Nephron progenitor cell (in vitro differentiated cells): ENCODE results near the gene NAT14.

Source experiments
- DNase-seq: peaks from one replicate; pipeline ENCODE4 v3.0.0; 2021
- H3K27ac Mint-ChIP-seq: 2 replicates; pipeline ENCODE4 v1.8.0; 2021; ENCODE audit warnings: mild to moderate bottlenecking, moderate library complexity, mixed read lengths
- H3K27me3 Mint-ChIP-seq: 2 replicates; pipeline ENCODE4 v1.8.0; 2021; ENCODE audit warnings: mild to moderate bottlenecking, low read depth, mixed read lengths; ENCODE audit not compliant: poor library complexity
- H3K36me3 Mint-ChIP-seq: 2 replicates; pipeline ENCODE4 v1.8.0; 2021; ENCODE audit warnings: low read depth, mixed read lengths
- H3K4me1 Mint-ChIP-seq: 2 replicates; pipeline ENCODE4 v1.8.0; 2021; ENCODE audit warnings: mixed read lengths
- H3K4me3 Mint-ChIP-seq: 2 replicates; pipeline ENCODE4 v1.8.0; 2021; ENCODE audit warnings: mild to moderate bottlenecking, moderate library complexity, mixed read lengths
- H3K9me3 Mint-ChIP-seq: 2 replicates; pipeline ENCODE4 v1.8.0; 2021; ENCODE audit warnings: mild to moderate bottlenecking, moderate library complexity, mixed read lengths
- CTCF ChIP-seq: fragments of 200-600 bp; sonication (generic); IDR thresholded peaks from 2 replicates; pipeline ENCODE4 v1.5.0; 2021; ENCODE audit warnings: antibody characterized with exemption

NAT14 gene

DNA sequence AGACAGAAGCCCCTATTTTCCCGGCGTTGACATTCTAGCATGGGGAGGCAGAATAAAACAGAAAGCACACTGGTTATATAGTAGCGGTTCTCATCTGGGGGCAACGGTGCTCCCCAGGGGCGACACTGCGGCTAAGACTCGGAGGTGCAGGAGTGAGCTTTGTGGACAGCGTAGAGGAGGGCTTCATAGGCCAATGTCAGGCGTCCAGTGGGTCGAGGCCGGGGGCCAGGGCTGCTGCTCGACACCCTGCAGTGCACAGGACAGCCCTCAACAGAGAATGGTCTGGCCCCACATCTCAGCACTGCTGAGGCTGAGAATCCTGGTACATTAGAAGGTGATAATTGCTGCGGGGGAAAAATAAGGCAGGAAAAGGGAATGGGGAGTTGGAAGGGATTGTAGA, 7.1 kb upstream of the NAT14 start:
- H3K27me3 Mint-ChIP-seq: no peaks in the 10 kb centered on the region
- peaks cover 7% of the 10 kb centered on the region for H3K36me3 Mint-ChIP-seq
- DNase-seq: no peak
- H3K9me3 Mint-ChIP-seq: no peaks in the 10 kb centered on the region
- H3K4me1 Mint-ChIP-seq: peaks cover 66% of the 10 kb centered on the region
- H3K4me3 Mint-ChIP-seq: peak overlapping the region; percentile 90
- no peak for TF ChIP-seq CTCF
- H3K27ac Mint-ChIP-seq: peak overlapping the region; percentile 45

DNA sequence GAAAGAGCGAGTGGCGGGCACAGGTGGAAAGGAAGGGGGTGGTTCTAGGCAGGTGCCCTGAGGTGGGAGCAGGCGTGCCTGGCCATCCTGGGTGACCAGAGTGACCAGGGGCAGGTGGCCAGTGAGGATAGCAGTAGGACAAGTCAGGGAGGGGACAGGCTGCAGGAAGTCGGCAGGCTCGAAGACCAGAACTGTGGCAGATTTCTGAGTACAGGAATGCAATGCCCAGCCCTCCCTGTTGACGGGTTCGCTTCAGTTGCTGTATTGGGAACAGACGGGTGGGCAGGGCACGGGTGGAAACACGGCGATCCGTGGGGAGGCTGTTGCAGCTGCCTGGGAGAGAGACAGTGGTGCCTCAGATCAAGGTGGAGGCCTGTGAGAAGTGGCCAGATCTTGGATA, 6.6 kb upstream of the NAT14 start:
- Mint-ChIP-seq H3K27ac (peak overlapping the region; percentile 40), H3K9me3 (no peaks in the 10 kb centered on the region)
- no peak for DNase-seq

GRCh38 chr19:55479045-55479444, 5.9 kb upstream of the NAT14 start:
- H3K4me1 Mint-ChIP-seq: peaks cover 55% of the 10 kb centered on the region
- H3K27me3 Mint-ChIP-seq: no peaks in the 10 kb centered on the region
- peak overlapping the region; percentile 57 for H3K27ac Mint-ChIP-seq
- no peaks in the 10 kb centered on the region for H3K9me3 Mint-ChIP-seq
- no peak for DNase-seq
- TF ChIP-seq CTCF: no peak
- H3K36me3 Mint-ChIP-seq: peaks cover 7% of the 10 kb centered on the region
- H3K4me3 Mint-ChIP-seq: peak overlapping the region; percentile 90

More for the DNA sequence above, 6.6 kb upstream of the NAT14 start:
- peak overlapping the region; percentile 90 for H3K4me3 Mint-ChIP-seq
- peaks cover 62% of the 10 kb centered on the region for H3K4me1 Mint-ChIP-seq
- H3K36me3 Mint-ChIP-seq: peaks cover 7% of the 10 kb centered on the region
- no peaks in the 10 kb centered on the region for H3K27me3 Mint-ChIP-seq
- TF ChIP-seq CTCF: no peak

DNA sequence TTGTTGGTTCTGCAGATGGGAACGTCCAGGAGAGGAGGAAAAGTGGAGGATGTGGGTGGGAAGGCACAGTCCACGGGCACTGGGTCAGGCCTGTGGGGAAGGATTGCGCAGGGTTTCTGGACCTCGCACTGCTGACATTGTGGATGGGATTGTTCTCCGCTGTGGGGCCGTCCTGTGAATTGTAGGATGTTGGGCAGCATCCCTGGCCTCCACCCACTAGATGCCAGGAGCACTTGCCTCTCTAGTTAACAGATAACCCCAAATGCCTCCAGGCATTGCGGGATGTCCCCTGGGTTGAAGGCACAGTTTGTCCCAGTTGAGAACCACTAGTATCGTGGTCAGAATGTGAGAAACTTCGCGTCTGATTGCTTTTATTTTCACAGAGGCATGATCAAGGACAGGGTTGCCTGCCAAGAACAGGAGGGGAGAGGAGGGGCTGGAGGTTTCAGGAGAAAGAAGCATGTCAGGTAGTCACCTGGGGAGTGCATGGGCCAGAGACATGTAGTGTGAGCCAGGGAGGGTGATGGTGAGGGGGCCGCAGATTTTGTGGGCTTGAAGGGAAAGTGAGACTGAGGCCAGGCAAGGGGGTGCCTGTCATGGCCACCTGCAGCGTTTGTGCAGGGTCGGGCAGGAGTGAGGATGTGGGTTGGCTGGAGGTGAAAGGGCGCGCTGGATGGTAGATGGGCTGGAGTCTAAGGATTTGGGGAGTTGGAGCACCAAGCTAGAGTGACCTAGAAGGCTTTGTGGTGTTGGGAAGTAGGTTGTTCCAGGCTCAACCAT, 5.3 kb upstream of the NAT14 start:
- Mint-ChIP-seq H3K4me3 (peak overlapping the region; percentile 90), H3K27me3 (no peaks in the 10 kb centered on the region), H3K4me1 (peaks cover 50% of the 10 kb centered on the region), H3K9me3 (no peaks in the 10 kb centered on the region), H3K36me3 (peaks cover 7% of the 10 kb centered on the region), H3K27ac (peak overlapping the region; percentile 13)
- TF ChIP-seq CTCF: no peak
- DNase-seq: no peak

DNA sequence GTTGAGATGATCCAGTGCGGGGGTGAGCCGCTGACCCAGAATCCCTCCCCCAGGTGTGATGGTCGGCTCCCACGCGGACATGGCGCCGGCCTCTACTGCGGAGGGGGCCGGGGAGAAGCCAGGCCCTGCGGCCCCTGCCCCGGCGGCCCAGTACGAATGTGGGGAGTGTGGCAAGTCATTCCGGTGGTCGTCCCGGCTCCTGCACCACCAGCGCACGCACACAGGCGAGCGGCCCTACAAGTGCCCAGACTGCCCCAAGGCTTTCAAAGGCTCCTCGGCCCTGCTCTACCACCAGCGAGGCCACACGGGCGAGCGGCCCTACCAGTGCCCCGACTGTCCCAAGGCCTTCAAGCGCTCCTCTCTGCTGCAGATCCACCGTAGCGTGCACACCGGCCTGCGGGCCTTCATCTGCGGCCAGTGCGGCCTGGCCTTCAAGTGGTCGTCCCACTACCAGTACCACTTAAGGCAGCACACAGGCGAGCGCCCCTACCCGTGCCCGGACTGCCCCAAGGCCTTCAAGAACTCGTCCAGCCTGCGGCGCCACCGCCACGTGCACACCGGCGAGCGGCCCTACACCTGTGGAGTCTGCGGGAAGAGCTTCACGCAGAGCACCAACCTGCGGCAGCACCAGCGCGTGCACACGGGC, 3.7 kb upstream of the NAT14 start:
- peaks cover 49% of the 10 kb centered on the region for H3K4me1 Mint-ChIP-seq
- H3K27ac Mint-ChIP-seq: no peak overlapping the region
- H3K4me3 Mint-ChIP-seq: no peak overlapping the region
- no peak for DNase-seq
- no peak for TF ChIP-seq CTCF
- no peaks in the 10 kb centered on the region for H3K27me3 Mint-ChIP-seq
- H3K36me3 Mint-ChIP-seq: peaks cover 7% of the 10 kb centered on the region
- no peaks in the 10 kb centered on the region for H3K9me3 Mint-ChIP-seq

DNA sequence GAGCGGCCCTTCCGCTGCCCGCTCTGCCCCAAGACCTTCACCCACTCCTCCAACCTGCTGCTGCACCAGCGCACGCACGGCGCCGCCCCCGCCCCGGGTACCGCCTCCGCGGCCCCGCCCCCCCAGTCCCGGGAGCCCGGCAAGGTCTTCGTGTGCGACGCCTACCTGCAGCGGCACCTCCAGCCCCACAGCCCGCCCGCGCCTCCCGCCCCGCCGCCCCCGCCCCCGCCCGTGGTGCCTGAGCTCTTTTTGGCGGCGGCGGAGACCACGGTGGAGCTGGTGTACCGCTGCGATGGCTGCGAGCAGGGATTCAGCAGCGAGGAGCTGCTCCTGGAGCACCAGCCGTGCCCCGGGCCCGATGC, 3.2 kb upstream of the NAT14 start:
- no peak for TF ChIP-seq CTCF
- Mint-ChIP-seq H3K27me3 (no peaks in the 10 kb centered on the region), H3K9me3 (no peaks in the 10 kb centered on the region), H3K4me1 (peaks cover 51% of the 10 kb centered on the region), H3K4me3 (no peak overlapping the region), H3K36me3 (peaks cover 7% of the 10 kb centered on the region), H3K27ac (no peak overlapping the region)
- DNase-seq: no peak
